GM23338 (cell line): ENCODE measurements around the gene IL17RB. TPM values are rescaled to one million over a fixed set of nuclear protein-coding genes. Genes with fewer than 3 reads are reported as not detected.

ENCODE experiments used
- ATAC-seq: fragments of 200-7000 bp; cut with Tn5 transposase; 3 replicates; pipeline ENCODE4 v1.9.1; 2020
- DNase-seq: peaks from one replicate; pipeline ENCODE4 v3.0.0-alpha.2; 2015; ENCODE audit warnings: low spot score
- H2AFZ ChIP-seq: fragments of 200-600 bp; sonication (generic); 2 replicates; pipeline ENCODE4 v1.8.0; 2016; ENCODE audit warnings: antibody characterized with exemption, mild to moderate bottlenecking, moderate library complexity
- H3F3A ChIP-seq: fragments of 200-600 bp; sonication (generic); replicated peaks from 2 replicates; pipeline ENCODE4 v1.8.0; 2017; ENCODE audit warnings: antibody characterized with exemption, mixed run types, low read depth
- H3K27ac ChIP-seq: fragments of 200-600 bp; sonication (generic); 2 replicates; pipeline ENCODE4 v1.6.1; 2016; ENCODE audit warnings: low read depth
- H3K27me3 ChIP-seq: fragments of 200-600 bp; sonication (generic); 2 replicates; pipeline ENCODE4 v1.8.0; 2016; ENCODE audit warnings: mild to moderate bottlenecking, mixed run types, moderate library complexity; ENCODE audit not compliant: insufficient read depth
- H3K36me3 ChIP-seq: fragments of 200-600 bp; sonication (generic); 2 replicates; pipeline ENCODE4 v1.8.0; 2016; ENCODE audit warnings: mild to moderate bottlenecking; ENCODE audit not compliant: insufficient read depth
- H3K4me1 ChIP-seq: fragments of 200-600 bp; sonication (generic); 2 replicates; pipeline ENCODE4 v1.8.0; 2016; ENCODE audit warnings: mild to moderate bottlenecking, moderate library complexity; ENCODE audit not compliant: insufficient read depth
- H3K4me2 ChIP-seq: fragments of 200-600 bp; sonication (generic); 2 replicates; pipeline ENCODE4 v1.7.1; 2017; ENCODE audit warnings: mixed run types
- H3K4me3 ChIP-seq: fragments of 200-600 bp; sonication (generic); 2 replicates; pipeline ENCODE4 v1.6.1; 2016; ENCODE audit warnings: mixed run types
- H3K79me2 ChIP-seq: fragments of 200-600 bp; sonication (generic); replicated peaks from 2 replicates; pipeline ENCODE4 v1.8.0; 2017; ENCODE audit warnings: mild to moderate bottlenecking; ENCODE audit not compliant: insufficient read depth
- H3K9me2 ChIP-seq: fragments of 200-600 bp; sonication (generic); 2 replicates; pipeline ENCODE4 v1.8.0; 2017; ENCODE audit not compliant: insufficient read depth
- H4K20me1 ChIP-seq: fragments of 200-600 bp; sonication (generic); replicated peaks from 2 replicates; pipeline ENCODE4 v1.8.0; 2017; ENCODE audit warnings: mild to moderate bottlenecking; ENCODE audit not compliant: insufficient read depth
- H3K27ac Mint-ChIP-seq: 2 replicates; pipeline ENCODE4 v1.8.0; 2020; ENCODE audit warnings: inconsistent platforms, mild to moderate bottlenecking, moderate library complexity, mixed read lengths
- H3K27me3 Mint-ChIP-seq: 3 replicates; pipeline ENCODE4 v1.8.0; 2022; ENCODE audit warnings: low read depth, mild to moderate bottlenecking, moderate library complexity, mixed read lengths, inconsistent platforms; ENCODE audit not compliant: insufficient read depth, poor library complexity
- H3K36me3 Mint-ChIP-seq: 3 replicates; pipeline ENCODE4 v1.8.0; 2021; ENCODE audit warnings: low read depth, mild to moderate bottlenecking, inconsistent platforms, moderate library complexity, mixed read lengths
- H3K4me1 Mint-ChIP-seq: 3 replicates; pipeline ENCODE4 v1.8.0; 2020; ENCODE audit warnings: mild to moderate bottlenecking, inconsistent platforms, mixed read lengths
- H3K4me3 Mint-ChIP-seq: 3 replicates; pipeline ENCODE4 v1.8.0; 2021; ENCODE audit warnings: moderate library complexity, mild to moderate bottlenecking, inconsistent platforms, mixed read lengths
- H3K9me3 Mint-ChIP-seq: 3 replicates; pipeline ENCODE4 v1.8.0; 2020; ENCODE audit warnings: moderate library complexity, mild to moderate bottlenecking, inconsistent platforms, mixed read lengths
- CREB1 ChIP-seq: fragments of 250-450 bp; sonication (Bioruptor Pico); IDR thresholded peaks from 2 replicates; pipeline ENCODE4 v1.5.0; 2020; ENCODE audit warnings: low read depth, mild to moderate bottlenecking, moderate library complexity
- CTCF ChIP-seq, 2 experiments: fragments of 200-600 bp in 1 of 2; sonication (generic) in 1 of 2; conservative IDR thresholded peaks; 2 replicates each; pipeline versions ENCODE4 v1.5.1 to v1.6.1; 2016 to 2017; ENCODE audit warnings: antibody characterized with exemption in 2 of 2, low read depth in 2 of 2, mild to moderate bottlenecking in 2 of 2, moderate library complexity in 1 of 2
- EZH2phosphoT487 ChIP-seq: fragments of 200-600 bp; sonication (generic); IDR thresholded peaks from one replicate; pipeline ENCODE4 v1.8.1; 2018; ENCODE audit warnings: antibody characterized with exemption; ENCODE audit not compliant: unreplicated experiment
- NANOG ChIP-seq: IDR thresholded peaks from 2 replicates; pipeline ENCODE4 v1.6.1; 2016; ENCODE audit warnings: antibody characterized with exemption, borderline replicate concordance
- POLR2AphosphoS5 ChIP-seq: IDR thresholded peaks from 2 replicates; pipeline ENCODE4 v1.6.1; 2016; ENCODE audit warnings: antibody characterized with exemption, low read depth
- ZNF114 ChIP-seq: fragments of 250-450 bp; sonication (Bioruptor Pico); IDR thresholded peaks from 2 replicates; pipeline ENCODE4 v1.5.0; 2020; ENCODE audit warnings: mild to moderate bottlenecking, moderate library complexity
- polyA plus RNA-seq: library from polyadenylated mRNA; unstranded; fragments of >200 nt; fragmentation: Nextera tagmentation; extraction: Ambion mirVana; gene quantifications from 2 replicates; pipeline ENCODE4 v1.2.1, GENCODE V29; 2016
- total RNA-seq: library from RNA; depleted of rRNA; stranded (reverse); fragments of >200 nt; shearing (Covaris generic); gene quantifications from 2 replicates; pipeline ENCODE4 v1.2.3, GENCODE V29; 2014
- TF ChIP-seq, protein P1 (sequence below): fragments of 250-450 bp; sonication (Bioruptor Pico); IDR thresholded peaks from 2 replicates; pipeline ENCODE4 v1.5.0; 2020; ENCODE audit warnings: mild to moderate bottlenecking, moderate library complexity
- TF ChIP-seq, protein P2 (sequence below): IDR thresholded peaks from 2 replicates; pipeline ENCODE4 v1.6.1; 2016; ENCODE audit warnings: antibody characterized with exemption

Gene IL17RB
- total and polyA plus RNA-seq, 2 experiments from 2014 or later: 5.7 to 6.9 TPM

DNA sequence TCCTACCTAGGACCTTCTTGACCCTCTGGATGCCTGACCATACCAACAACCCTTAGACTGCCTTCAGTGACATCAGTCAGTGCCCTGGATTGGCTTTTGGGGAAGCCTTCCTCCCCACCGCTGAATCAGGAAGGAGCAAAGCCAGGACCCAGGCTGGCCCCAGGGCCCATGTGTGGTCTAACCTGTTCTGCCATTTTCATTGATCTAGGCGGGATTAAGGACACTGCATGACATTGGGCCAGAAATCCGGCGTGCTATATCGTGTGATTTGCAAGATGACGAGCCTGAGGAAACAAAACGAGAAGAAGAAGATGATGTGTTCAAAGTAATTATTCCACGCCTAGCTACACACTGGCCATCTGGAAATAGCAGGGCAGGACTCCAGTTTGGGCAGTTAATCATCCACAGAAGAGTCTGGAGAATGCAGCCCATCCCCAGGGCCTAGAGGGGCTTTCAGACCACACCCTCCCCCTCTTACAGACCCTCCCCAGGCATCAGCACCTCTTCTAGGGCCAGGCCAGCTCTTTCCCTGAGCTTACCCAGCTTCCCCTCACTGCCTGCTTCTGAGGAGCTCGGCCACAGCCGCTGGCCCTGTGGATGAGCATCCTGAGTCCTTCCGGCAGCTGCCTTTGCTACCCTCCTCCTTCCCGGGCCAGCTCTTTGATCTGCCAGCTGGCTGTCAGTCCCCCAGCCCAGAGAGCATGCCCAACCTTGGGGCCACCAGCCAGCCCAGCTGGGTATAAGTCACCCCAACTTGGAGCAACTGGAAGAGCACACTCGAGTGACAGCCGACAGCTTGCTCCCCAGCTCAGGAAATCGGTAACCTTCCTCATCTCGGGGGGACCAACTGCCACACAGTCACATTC, 46.1 kb upstream of the IL17RB start (continued):
- TF ChIP-seq, protein P1, sequence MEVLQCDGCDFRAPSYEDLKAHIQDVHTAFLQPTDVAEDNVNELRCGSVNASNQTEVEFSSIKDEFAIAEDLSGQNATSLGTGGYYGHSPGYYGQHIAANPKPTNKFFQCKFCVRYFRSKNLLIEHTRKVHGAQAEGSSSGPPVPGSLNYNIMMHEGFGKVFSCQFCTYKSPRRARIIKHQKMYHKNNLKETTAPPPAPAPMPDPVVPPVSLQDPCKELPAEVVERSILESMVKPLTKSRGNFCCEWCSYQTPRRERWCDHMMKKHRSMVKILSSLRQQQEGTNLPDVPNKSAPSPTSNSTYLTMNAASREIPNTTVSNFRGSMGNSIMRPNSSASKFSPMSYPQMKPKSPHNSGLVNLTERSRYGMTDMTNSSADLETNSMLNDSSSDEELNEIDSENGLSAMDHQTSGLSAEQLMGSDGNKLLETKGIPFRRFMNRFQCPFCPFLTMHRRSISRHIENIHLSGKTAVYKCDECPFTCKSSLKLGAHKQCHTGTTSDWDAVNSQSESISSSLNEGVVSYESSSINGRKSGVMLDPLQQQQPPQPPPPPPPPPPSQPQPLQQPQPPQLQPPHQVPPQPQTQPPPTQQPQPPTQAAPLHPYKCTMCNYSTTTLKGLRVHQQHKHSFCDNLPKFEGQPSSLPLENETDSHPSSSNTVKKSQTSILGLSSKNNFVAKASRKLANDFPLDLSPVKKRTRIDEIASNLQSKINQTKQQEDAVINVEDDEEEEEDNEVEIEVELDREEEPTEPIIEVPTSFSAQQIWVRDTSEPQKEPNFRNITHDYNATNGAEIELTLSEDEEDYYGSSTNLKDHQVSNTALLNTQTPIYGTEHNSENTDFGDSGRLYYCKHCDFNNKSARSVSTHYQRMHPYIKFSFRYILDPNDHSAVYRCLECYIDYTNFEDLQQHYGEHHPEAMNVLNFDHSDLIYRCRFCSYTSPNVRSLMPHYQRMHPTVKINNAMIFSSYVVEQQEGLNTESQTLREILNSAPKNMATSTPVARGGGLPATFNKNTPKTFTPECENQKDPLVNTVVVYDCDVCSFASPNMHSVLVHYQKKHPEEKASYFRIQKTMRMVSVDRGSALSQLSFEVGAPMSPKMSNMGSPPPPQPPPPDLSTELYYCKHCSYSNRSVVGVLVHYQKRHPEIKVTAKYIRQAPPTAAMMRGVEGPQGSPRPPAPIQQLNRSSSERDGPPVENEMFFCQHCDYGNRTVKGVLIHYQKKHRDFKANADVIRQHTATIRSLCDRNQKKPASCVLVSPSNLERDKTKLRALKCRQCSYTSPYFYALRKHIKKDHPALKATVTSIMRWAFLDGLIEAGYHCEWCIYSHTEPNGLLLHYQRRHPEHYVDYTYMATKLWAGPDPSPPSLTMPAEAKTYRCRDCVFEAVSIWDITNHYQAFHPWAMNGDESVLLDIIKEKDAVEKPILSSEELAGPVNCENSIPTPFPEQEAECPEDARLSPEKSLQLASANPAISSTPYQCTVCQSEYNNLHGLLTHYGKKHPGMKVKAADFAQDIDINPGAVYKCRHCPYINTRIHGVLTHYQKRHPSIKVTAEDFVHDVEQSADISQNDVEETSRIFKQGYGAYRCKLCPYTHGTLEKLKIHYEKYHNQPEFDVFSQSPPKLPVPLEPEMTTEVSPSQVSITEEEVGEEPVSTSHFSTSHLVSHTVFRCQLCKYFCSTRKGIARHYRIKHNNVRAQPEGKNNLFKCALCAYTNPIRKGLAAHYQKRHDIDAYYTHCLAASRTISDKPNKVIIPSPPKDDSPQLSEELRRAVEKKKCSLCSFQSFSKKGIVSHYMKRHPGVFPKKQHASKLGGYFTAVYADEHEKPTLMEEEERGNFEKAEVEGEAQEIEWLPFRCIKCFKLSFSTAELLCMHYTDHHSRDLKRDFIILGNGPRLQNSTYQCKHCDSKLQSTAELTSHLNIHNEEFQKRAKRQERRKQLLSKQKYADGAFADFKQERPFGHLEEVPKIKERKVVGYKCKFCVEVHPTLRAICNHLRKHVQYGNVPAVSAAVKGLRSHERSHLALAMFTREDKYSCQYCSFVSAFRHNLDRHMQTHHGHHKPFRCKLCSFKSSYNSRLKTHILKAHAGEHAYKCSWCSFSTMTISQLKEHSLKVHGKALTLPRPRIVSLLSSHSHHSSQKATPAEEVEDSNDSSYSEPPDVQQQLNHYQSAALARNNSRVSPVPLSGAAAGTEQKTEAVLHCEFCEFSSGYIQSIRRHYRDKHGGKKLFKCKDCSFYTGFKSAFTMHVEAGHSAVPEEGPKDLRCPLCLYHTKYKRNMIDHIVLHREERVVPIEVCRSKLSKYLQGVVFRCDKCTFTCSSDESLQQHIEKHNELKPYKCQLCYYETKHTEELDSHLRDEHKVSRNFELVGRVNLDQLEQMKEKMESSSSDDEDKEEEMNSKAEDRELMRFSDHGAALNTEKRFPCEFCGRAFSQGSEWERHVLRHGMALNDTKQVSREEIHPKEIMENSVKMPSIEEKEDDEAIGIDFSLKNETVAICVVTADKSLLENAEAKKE (CRISPR knock-in tag): no peak
- TF ChIP-seq CTCF (conservative IDR thresholded peaks at IDR 0.05; ENCODE audit: low read depth in 2 of 2): no peak

DNA sequence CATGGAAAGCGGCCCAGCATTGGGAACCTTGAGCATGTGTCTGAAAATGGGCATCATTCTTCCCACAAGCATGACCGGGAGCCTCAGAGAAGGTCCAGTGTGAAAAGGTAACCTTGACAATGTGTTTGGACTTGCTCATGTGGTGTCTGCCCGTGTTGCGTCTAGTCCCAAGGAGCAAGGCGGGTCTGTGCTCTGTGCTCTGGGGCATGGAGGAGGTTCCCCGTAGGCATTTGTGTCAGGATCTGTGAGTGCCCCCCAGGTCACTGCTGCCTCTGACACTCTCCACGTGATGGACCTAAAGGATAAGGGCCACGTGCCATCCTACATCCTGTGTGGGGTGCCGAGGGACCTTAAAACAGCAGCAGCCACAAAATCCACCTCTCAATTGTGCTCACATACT, 45.0 kb upstream of the IL17RB start:
- Mint-ChIP-seq H3K9me3 (no peaks in the 10 kb centered on the region), H3K4me1 (peaks cover 16% of the 10 kb centered on the region), H3K27me3 (peaks cover 3% of the 10 kb centered on the region), H3K4me3 (no peak overlapping the region), H3K36me3 (no peaks in the 10 kb centered on the region), H3K27ac (no peak overlapping the region)
- ATAC-seq (no peak), DNase-seq (no peak)
- H3K4me3 ChIP-seq: no peak overlapping the region
- H3F3A ChIP-seq: no peaks in the 10 kb centered on the region
- H3K9me2 ChIP-seq: no peaks in the 10 kb centered on the region
- H3K36me3 ChIP-seq: no peaks in the 10 kb centered on the region
- H3K27ac ChIP-seq: no peak overlapping the region
- no peaks in the 10 kb centered on the region for H3K4me1 ChIP-seq
- H2AFZ ChIP-seq: no peak overlapping the region
- H3K79me2 ChIP-seq: no peaks in the 10 kb centered on the region
- H4K20me1 ChIP-seq: no peaks in the 10 kb centered on the region
- H3K4me2 ChIP-seq: no peak overlapping the region
- no peaks in the 10 kb centered on the region for H3K27me3 ChIP-seq
- TF ChIP-seq ZNF114 (CRISPR knock-in tag) (no peak), CTCF (conservative IDR thresholded peaks at IDR 0.05; ENCODE audit: low read depth in 2 of 2) (no peak), EZH2phosphoT487 (no peak), CREB1 (CRISPR knock-in tag) (no peak), NANOG (no peak), POLR2AphosphoS5 (no peak)
- TF ChIP-seq, protein P2, sequence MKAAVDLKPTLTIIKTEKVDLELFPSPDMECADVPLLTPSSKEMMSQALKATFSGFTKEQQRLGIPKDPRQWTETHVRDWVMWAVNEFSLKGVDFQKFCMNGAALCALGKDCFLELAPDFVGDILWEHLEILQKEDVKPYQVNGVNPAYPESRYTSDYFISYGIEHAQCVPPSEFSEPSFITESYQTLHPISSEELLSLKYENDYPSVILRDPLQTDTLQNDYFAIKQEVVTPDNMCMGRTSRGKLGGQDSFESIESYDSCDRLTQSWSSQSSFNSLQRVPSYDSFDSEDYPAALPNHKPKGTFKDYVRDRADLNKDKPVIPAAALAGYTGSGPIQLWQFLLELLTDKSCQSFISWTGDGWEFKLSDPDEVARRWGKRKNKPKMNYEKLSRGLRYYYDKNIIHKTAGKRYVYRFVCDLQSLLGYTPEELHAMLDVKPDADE: no peak
